EL (cell line): ENCODE results near the gene ARHGEF28.

Source experiments
- DNase-seq: peaks from one replicate; pipeline ENCODE4 v3.0.0-alpha.2; 2016

ARHGEF28 gene

GRCh38 chr5:73743161-73743560 lies 117.2 kb downstream of the ARHGEF28 start:
- DNase-seq = no peak

- DNase-seq = no peak
Measured at GRCh38 chr5:73745836-73746235, 119.8 kb downstream of the ARHGEF28 start.

GRCh38 chr5:73746608-73747007 lies 120.6 kb downstream of the ARHGEF28 start:
- DNase-seq = no peak

GRCh38 chr5:73747696-73748380 lies 121.8 kb downstream of the ARHGEF28 start:
- DNase-seq = no peak

- no peak for DNase-seq
Measured at GRCh38 chr5:73748510-73749400, 122.8 kb downstream of the ARHGEF28 start.

GRCh38 chr5:73749485-73750270 lies 123.7 kb downstream of the ARHGEF28 start:
- no peak for DNase-seq

- no peak for DNase-seq
Measured at GRCh38 chr5:73751254-73751914, 125.4 kb downstream of the ARHGEF28 start.

- DNase-seq = no peak
Measured at GRCh38 chr5:73754254-73754653, 128.3 kb downstream of the ARHGEF28 start.

- DNase-seq = no peak
Measured at GRCh38 chr5:73757416-73757815, 131.4 kb downstream of the ARHGEF28 start.

GRCh38 chr5:73759771-73760170 lies 133.8 kb downstream of the ARHGEF28 start:
- DNase-seq = no peak

- DNase-seq = peak; percentile 49
Measured at GRCh38 chr5:73763300-73764032, 137.5 kb downstream of the ARHGEF28 start.

GRCh38 chr5:73764586-73764985 lies 138.6 kb downstream of the ARHGEF28 start:
- peak; percentile 90 for DNase-seq

- DNase-seq = peak; percentile 40
Measured at GRCh38 chr5:73764996-73765395, 139.0 kb downstream of the ARHGEF28 start.

- no peak for DNase-seq
Measured at GRCh38 chr5:73766902-73767301, 140.9 kb downstream of the ARHGEF28 start.

GRCh38 chr5:73770172-73771025 lies 144.4 kb downstream of the ARHGEF28 start:
- DNase-seq = no peak

GRCh38 chr5:73774924-73775323 lies 148.9 kb downstream of the ARHGEF28 start:
- no peak for DNase-seq

- DNase-seq = no peak
Measured at GRCh38 chr5:73776405-73776804, 150.4 kb downstream of the ARHGEF28 start.

- DNase-seq = no peak
Measured at GRCh38 chr5:73777192-73777591, 151.2 kb downstream of the ARHGEF28 start.

GRCh38 chr5:73780302-73781080 lies 154.5 kb downstream of the ARHGEF28 start:
- peak; percentile 7 for DNase-seq

- DNase-seq = no peak
Measured at GRCh38 chr5:73781107-73781768, 155.2 kb downstream of the ARHGEF28 start.
